Measurements from ENCODE around the gene DDX54.

DDX54 gene

GRCh38 chr12:113174461-113175384 is 10.6 kb downstream of the DDX54 start:
- H3K4me3 ChIP-seq (ENCODE audit: low read depth, low read length), result no peak overlapping the region
- peak; percentile 99 for TF ChIP-seq CTCF (IDR thresholded peaks at IDR 0.05; ENCODE audit: low read depth, low read length)

GRCh38 chr12:113173081-113173698 is 12.1 kb downstream of the DDX54 start:
- TF ChIP-seq CTCF (IDR thresholded peaks at IDR 0.05; ENCODE audit: low read depth, low read length), result no peak
- H3K4me3 ChIP-seq (ENCODE audit: low read depth, low read length), result no peak overlapping the region

- H3K4me3 ChIP-seq (ENCODE audit: low read depth, low read length), result no peak overlapping the region
- no peak for TF ChIP-seq CTCF (IDR thresholded peaks at IDR 0.05; ENCODE audit: low read depth, low read length)
Observed at GRCh38 chr12:113172185-113172584, 13.1 kb downstream of the DDX54 start.

- TF ChIP-seq CTCF (IDR thresholded peaks at IDR 0.05; ENCODE audit: low read depth, low read length), result no peak
Observed at GRCh38 chr12:113171543-113171942, 13.7 kb downstream of the DDX54 start.

GRCh38 chr12:113170926-113171325 is 14.4 kb downstream of the DDX54 start:
- no peak for TF ChIP-seq CTCF (IDR thresholded peaks at IDR 0.05; ENCODE audit: low read depth, low read length)
- no peak overlapping the region for H3K4me3 ChIP-seq (ENCODE audit: low read depth, low read length)

More at GRCh38 chr12:113171543-113171942, 13.7 kb downstream of the DDX54 start:
- H3K4me3 ChIP-seq (ENCODE audit: low read depth, low read length), result no peak overlapping the region

- no peak for TF ChIP-seq CTCF (IDR thresholded peaks at IDR 0.05; ENCODE audit: low read depth, low read length)
- no peak overlapping the region for H3K4me3 ChIP-seq (ENCODE audit: low read depth, low read length)
Observed at GRCh38 chr12:113170457-113170856, 14.8 kb downstream of the DDX54 start.

- TF ChIP-seq CTCF (IDR thresholded peaks at IDR 0.05; ENCODE audit: low read depth, low read length), result no peak
- H3K4me3 ChIP-seq (ENCODE audit: low read depth, low read length), result no peak overlapping the region
Observed at GRCh38 chr12:113169697-113170096, 15.6 kb downstream of the DDX54 start.
